Hepatocyte (in vitro differentiated cells): ENCODE measurements around the gene SLC7A5.

Experiments used
- EZH2 ChIP-seq: fragments of 200-600 bp; sonication (generic); IDR thresholded peaks from 2 replicates; pipeline ENCODE4 v1.6.1; 2016; ENCODE audit warnings: antibody characterized with exemption, mild to moderate bottlenecking, borderline replicate concordance
- EZH2phosphoT487 ChIP-seq: fragments of 200-600 bp; sonication (generic); IDR thresholded peaks from one replicate; pipeline ENCODE4 v1.6.1; 2018; ENCODE audit warnings: antibody characterized with exemption, mild to moderate bottlenecking, low read depth, moderate library complexity; ENCODE audit not compliant: unreplicated experiment, severe bottlenecking
- TF ChIP-seq, protein P1 (sequence below): fragments of 200-600 bp; sonication (generic); IDR thresholded peaks from 2 replicates; pipeline ENCODE4 v1.5.1; 2016; ENCODE audit warnings: antibody characterized with exemption, mild to moderate bottlenecking; ENCODE audit not compliant: poor library complexity

DNA sequence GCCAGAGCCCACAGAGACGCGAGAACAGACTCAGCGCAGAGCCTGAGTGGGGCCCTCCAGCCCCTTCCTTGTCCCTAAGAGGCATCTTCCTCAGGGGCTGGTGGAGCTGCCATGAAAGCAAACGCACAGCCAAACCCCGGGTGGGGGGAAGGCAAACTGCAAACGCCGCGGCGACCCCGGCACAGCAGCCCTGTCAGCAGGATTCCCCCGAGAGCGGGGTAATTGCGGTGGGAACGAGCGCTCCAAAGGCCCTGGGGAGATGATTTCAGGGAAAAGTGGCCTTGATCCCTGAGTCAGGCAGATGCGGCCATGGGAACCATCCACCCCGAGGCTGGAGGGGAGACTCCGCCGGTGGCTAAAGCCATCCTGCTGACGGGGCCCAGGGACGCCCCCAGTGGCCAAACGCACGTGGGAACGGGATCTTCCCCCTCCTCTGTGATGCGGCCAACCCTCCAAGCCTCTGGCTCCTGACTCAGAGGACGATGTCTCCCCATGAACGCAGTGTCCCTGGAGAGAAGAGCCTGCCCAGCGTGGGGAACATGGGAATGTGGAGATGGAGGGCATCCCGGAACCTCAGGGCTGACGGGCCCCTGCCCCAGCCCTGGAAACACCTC, 25.1 kb downstream of the SLC7A5 start:
- TF ChIP-seq EZH2 (no peak), EZH2phosphoT487 (no peak)
- TF ChIP-seq, protein P1, sequence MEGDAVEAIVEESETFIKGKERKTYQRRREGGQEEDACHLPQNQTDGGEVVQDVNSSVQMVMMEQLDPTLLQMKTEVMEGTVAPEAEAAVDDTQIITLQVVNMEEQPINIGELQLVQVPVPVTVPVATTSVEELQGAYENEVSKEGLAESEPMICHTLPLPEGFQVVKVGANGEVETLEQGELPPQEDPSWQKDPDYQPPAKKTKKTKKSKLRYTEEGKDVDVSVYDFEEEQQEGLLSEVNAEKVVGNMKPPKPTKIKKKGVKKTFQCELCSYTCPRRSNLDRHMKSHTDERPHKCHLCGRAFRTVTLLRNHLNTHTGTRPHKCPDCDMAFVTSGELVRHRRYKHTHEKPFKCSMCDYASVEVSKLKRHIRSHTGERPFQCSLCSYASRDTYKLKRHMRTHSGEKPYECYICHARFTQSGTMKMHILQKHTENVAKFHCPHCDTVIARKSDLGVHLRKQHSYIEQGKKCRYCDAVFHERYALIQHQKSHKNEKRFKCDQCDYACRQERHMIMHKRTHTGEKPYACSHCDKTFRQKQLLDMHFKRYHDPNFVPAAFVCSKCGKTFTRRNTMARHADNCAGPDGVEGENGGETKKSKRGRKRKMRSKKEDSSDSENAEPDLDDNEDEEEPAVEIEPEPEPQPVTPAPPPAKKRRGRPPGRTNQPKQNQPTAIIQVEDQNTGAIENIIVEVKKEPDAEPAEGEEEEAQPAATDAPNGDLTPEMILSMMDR, result no peak
